PC-3 (cell line): ENCODE results near the gene UTP20.

Experiments used
- CTCF ChIP-seq: fragments of 300-600 bp; sonication (generic); conservative IDR thresholded peaks from 2 replicates; pipeline ENCODE4 v1.5.1; 2017; ENCODE audit warnings: antibody characterized with exemption, low read depth, mild to moderate bottlenecking, low read length
- EZH2 ChIP-seq: fragments of 300-600 bp; sonication (generic); IDR thresholded peaks from one replicate; pipeline ENCODE4 v1.6.1; 2017; ENCODE audit warnings: antibody characterized with exemption, mild to moderate bottlenecking, low read length; ENCODE audit not compliant: unreplicated experiment
- EZH2phosphoT487 ChIP-seq: fragments of 300-600 bp; sonication (generic); IDR thresholded peaks from 2 replicates; pipeline ENCODE4 v1.6.1; 2018; ENCODE audit warnings: mild to moderate bottlenecking, antibody characterized with exemption, low read length, borderline replicate concordance

DNA sequence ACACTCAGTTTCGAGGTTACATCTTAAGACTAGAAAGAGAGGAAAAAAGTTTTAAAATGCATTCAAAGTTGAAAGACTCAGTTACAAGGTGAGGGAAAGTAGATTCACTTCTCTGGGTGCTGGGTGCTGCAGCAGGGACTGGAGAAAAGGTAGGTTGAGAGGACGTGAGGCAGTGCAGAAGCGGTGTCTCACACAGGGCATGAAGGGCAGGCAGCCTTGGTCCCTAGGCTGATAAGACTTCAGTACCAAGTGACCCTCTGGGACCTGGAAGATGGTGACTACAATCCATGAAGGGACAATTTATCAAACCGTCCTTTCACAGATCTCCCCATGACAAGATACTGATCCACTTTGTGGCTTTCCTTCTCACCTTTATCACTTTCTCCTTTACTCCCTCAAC, 22.5 kb upstream of the UTP20 start:
- TF ChIP-seq CTCF (no peak), EZH2phosphoT487 (no peak), EZH2 (no peak)
